ENCODE results near the gene UBE2E2.

Gene UBE2E2

DNA sequence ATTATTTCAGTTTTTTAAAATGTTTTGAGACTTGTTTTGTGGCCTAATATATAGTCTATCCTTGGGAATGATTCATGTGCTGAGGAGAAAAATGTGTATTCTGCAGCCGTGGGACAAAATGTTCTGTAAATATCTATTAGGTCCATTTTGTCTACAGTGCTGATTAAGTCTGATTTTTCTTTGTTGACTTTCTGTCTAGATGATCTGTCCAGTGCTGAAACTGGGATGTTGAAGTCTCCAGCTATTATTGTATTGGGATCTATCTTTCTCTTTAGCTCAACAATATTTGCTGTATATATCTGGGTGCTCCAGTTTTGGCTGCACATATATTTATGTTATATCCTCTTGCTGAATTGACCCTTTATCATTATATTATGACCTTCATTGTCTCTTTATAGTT lies 85.2 kb downstream of the UBE2E2 start:
- DNase-seq (ENCODE audit: low spot score): no peak
- TF ChIP-seq, protein P1, sequence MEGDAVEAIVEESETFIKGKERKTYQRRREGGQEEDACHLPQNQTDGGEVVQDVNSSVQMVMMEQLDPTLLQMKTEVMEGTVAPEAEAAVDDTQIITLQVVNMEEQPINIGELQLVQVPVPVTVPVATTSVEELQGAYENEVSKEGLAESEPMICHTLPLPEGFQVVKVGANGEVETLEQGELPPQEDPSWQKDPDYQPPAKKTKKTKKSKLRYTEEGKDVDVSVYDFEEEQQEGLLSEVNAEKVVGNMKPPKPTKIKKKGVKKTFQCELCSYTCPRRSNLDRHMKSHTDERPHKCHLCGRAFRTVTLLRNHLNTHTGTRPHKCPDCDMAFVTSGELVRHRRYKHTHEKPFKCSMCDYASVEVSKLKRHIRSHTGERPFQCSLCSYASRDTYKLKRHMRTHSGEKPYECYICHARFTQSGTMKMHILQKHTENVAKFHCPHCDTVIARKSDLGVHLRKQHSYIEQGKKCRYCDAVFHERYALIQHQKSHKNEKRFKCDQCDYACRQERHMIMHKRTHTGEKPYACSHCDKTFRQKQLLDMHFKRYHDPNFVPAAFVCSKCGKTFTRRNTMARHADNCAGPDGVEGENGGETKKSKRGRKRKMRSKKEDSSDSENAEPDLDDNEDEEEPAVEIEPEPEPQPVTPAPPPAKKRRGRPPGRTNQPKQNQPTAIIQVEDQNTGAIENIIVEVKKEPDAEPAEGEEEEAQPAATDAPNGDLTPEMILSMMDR (IDR thresholded peaks at IDR 0.05; ENCODE audit: extremely low read depth, insufficient read depth, missing control alignments): no peak
- in situ Hi-C loops (cut with MboI; ENCODE audit: low pct_unique_long_range_greater_than_20kb, low sequenced_read_pairs, unreplicated experiment): no loop called here

- TF ChIP-seq, protein P1 (IDR thresholded peaks at IDR 0.05; ENCODE audit: extremely low read depth, insufficient read depth, missing control alignments): no peak
- DNase-seq (ENCODE audit: low spot score): no peak
- in situ Hi-C loops (cut with MboI; ENCODE audit: low pct_unique_long_range_greater_than_20kb, low sequenced_read_pairs, unreplicated experiment): no loop called here
Measured at GRCh38 chr3:23288715-23289114, 85.6 kb downstream of the UBE2E2 start.

GRCh38 chr3:23292432-23292831 lies 89.3 kb downstream of the UBE2E2 start:
- DNase-seq (ENCODE audit: low spot score): no peak
- in situ Hi-C loops (cut with MboI; ENCODE audit: low pct_unique_long_range_greater_than_20kb, low sequenced_read_pairs, unreplicated experiment): no loop called here
- TF ChIP-seq, protein P1 (IDR thresholded peaks at IDR 0.05; ENCODE audit: extremely low read depth, insufficient read depth, missing control alignments): no peak

DNA sequence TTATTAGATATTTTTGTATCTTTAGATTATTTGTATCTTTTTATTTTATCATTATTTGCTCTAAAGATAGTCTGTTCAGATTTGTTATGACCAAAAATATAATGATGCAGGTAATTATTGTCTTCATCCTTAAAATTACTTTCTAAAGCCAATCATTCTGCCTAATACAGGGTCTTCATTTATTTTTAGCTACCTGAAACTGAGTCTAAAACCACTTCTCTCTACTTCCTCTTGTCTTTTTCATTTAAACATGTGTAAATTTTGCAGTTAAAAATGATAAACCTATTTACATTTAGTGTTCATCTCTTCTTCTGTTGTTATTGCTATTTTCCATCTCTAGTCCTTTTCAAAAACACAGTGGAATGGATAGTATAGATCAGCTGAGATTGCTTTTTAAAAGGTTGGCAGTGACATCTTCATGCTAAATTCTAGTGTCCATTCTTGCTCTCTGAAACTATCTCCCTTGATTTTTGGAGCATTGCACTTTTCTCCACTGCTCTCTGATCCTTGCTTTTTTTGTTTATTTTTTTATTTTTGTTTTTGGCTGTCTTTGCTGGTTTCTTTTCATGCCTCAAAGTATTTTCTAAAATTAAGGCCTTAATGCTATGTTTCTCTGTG lies 91.8 kb downstream of the UBE2E2 start:
- TF ChIP-seq, protein P1 (IDR thresholded peaks at IDR 0.05; ENCODE audit: extremely low read depth, insufficient read depth, missing control alignments): no peak
- DNase-seq (ENCODE audit: low spot score): no peak
- in situ Hi-C loops (cut with MboI; ENCODE audit: low pct_unique_long_range_greater_than_20kb, low sequenced_read_pairs, unreplicated experiment): no loop called here

DNA sequence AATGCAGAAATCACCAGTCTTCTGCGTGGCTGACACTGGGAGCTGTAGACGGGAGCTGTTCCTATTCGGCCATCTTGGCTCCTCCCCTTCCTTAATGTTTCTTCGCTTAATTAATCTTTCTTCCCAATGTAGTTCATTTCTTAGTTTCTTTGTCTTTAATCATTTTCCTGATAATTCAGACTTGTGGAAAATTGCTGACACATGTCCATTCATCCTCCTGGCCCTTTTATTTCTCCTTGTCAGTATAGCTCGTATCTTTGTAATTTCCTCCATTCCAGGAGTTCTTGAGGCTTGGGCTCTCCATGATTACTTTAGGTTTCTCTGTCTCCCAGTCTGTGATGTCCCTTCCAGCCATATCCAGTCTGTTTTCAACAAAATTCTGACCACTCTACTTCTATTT lies 98.7 kb downstream of the UBE2E2 start:
- TF ChIP-seq, protein P1 (IDR thresholded peaks at IDR 0.05; ENCODE audit: extremely low read depth, insufficient read depth, missing control alignments): no peak
- in situ Hi-C loops (cut with MboI; ENCODE audit: low pct_unique_long_range_greater_than_20kb, low sequenced_read_pairs, unreplicated experiment): no loop called here
- DNase-seq (ENCODE audit: low spot score): no peak

GRCh38 chr3:23302271-23302670 lies 99.1 kb downstream of the UBE2E2 start:
- no peak for DNase-seq (ENCODE audit: low spot score)
- in situ Hi-C loops (cut with MboI; ENCODE audit: low pct_unique_long_range_greater_than_20kb, low sequenced_read_pairs, unreplicated experiment): no loop called here

More at GRCh38 chr3:23302271-23302670, 99.1 kb downstream of the UBE2E2 start:
- TF ChIP-seq, protein P1 (IDR thresholded peaks at IDR 0.05; ENCODE audit: extremely low read depth, insufficient read depth, missing control alignments): no peak
